SIG-M5 treated with dmso at 0.1 percent for 504 hours (cell line): Measurements from ENCODE around the gene ADPRH.
A peak's percentile ranks its signal among the peaks of the same experiment; 100 is the strongest.
"Not testable (repeated sequence)": the region's sequence is repeated elsewhere in the genome, so short reads cannot be mapped to it uniquely, and the experiment has no call there.

Source experiments
- DNase-seq: peaks from one replicate; lab custom pipeline; 2025; ENCODE audit not compliant: unreplicated experiment; lab: John Stamatoyannopoulos, UW

ADPRH gene

GRCh38 chr3:119559441-119559963 is 19.8 kb upstream of the ADPRH start, which contains the start of gene CD80:
Gene CD80, minus strand, starts transcription at chr3:119559614. Its CDS starts 1,886 bp downstream, at chr3:119557728.
- peak; percentile 87 for DNase-seq

DNA sequence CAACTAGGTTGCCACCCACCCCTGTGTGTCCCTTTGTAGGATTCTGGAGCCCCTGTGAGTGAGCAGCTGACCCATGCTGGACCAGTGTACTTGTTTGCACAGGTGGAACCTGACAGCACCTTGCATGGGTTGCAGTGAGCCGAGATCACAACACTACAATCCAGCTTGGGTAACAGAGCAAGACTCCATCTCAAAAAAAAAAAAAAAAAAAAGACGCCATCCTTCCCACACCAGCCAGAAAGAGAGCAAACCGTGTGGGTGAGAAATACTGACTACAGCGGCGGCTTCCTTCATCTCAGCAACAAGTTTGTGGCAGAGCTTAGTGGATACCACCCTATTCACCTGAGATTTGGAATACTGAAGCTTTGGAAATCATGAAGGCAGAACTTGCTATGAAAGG is 19.1 kb upstream of the ADPRH start:
- no peak for DNase-seq

GRCh38 chr3:119562307-119562961 is 16.9 kb upstream of the ADPRH start:
- peak; percentile 81 for DNase-seq

DNA sequence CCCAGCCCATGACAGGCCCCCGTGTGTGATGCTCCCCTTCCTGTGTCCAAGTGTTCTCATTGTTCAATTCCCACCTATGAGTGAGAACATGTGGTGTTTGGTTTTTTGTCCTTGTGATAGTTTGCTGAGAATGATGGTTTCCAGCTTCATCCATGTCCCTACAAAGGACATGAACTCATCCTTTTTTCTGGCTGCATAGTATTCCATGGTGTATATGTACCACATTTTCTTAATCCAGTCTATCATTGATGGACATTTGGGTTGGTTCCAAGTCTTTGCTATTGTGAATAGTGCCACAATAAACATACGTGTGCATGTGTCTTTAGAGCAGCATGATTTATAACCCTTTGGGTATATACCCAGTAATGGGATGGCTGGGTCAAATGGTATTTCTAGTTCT is 16.0 kb upstream of the ADPRH start:
- not testable (repeated sequence) for DNase-seq

DNA sequence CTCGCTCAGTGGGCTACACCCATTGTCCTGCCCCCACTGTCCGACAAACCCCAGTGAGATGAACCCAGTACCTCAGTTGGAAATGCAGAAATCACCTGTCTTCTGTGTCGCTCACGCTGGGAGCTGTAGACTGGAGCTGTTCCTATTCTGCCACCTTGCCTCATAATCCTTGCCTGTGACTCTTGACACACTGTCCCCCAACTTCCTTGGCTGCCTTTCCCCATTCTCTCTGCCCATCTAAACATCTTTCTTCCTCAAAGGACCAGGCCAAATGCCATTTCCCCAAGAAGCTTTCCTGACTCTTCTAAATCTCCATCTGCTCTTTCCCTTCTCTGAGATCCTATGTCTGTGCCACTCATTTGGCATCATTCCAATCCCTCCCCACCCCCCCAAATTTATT is 10.1 kb upstream of the ADPRH start:
- no peak for DNase-seq

- peak; percentile 82 for DNase-seq
Measured at GRCh38 chr3:119570229-119570628, 9.1 kb upstream of the ADPRH start.

DNA sequence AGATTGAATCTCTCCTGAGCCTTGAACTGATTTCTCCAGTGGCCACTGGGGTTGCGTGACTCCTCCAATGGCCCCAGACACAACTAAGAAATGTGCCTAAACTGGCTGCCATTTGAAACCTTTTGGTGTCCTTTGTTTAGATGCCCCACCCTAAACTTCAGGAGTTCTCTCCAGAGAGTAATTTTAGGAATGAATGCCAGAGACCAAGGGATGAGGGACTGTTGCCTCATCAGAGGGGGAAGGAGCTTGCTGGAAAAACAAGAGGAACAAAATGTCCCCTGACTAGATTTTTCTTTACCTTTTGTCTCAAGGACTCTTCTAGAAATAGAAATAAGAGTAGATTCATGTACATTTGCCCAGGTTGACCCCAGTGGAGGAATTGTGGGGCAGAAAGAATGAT is 8.1 kb upstream of the ADPRH start:
- no peak for DNase-seq

GRCh38 chr3:119571688-119572087 is 7.6 kb upstream of the ADPRH start:
- DNase-seq: no peak

DNA sequence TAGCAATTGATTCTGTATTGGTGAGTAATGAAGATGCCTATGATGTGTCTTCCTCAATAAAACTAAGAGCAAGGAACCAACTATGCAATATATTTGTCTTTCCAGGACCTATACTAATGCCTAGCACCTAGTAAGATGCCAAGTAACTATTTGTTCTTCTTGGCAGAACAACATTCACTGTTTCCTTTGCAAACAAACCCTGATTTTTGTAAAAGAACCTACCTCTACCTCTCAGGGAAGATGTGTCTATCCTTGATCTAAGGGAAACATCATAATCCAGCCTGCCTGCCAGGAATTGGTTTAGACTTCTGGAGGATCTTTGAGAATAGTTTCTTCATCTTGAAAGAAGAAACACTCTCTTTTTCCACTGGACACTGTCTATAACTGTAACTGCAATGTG is 3.8 kb upstream of the ADPRH start:
- no peak for DNase-seq

GRCh38 chr3:119580067-119580760 is 922 bp downstream of the ADPRH start:
- no peak for DNase-seq

GRCh38 chr3:119582178-119582577 is 2.9 kb downstream of the ADPRH start:
- DNase-seq: no peak

GRCh38 chr3:119585208-119585607 is 5.9 kb downstream of the ADPRH start:
- no peak for DNase-seq

- DNase-seq: no peak
Measured at GRCh38 chr3:119585856-119586570, 6.7 kb downstream of the ADPRH start.

- no peak for DNase-seq
Measured at GRCh38 chr3:119586733-119587172, 7.5 kb downstream of the ADPRH start.

DNA sequence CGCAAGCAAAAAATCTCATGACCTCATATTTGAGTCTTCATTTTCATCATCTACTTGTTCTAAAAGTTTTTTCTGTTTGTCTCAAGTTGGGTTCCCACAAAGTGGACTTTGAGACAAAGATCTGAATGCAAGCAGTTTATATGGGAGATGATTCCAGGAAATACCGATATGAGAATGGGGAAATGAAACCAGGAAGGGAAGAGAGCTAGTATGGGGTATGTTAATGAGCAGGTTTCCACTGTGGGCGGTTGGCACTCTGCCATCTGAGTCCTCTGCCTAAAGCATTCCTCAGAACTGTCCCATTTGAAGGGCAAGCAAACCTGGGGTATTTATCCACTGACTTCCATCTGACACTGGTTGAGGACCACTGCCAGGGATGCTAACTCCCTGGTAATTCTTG is 8.8 kb downstream of the ADPRH start:
- peak; percentile 61 for DNase-seq

- no peak for DNase-seq
Measured at GRCh38 chr3:119589102-119589773, 9.9 kb downstream of the ADPRH start.

DNA sequence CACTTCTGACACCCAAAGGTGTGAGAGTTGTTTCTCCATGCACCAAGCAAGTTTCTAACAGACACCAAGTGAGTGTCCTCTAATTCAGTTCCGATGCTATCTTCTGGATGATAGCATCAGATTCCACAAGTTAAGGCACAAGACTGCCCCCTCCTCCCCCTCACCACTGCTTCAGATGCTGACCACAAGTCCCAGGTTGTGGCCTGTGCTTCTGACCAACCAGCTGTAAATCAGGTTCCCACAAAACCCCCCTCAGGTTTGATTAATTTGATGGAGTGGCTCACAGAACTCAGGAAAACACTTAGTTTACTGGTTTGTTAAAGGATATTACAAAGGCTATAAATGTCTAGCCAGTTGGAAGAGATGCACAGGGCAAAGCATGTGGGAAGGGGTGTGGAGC is 11.4 kb downstream of the ADPRH start:
- DNase-seq: no peak

- no peak for DNase-seq
Measured at GRCh38 chr3:119592861-119593260, 13.6 kb downstream of the ADPRH start.

DNA sequence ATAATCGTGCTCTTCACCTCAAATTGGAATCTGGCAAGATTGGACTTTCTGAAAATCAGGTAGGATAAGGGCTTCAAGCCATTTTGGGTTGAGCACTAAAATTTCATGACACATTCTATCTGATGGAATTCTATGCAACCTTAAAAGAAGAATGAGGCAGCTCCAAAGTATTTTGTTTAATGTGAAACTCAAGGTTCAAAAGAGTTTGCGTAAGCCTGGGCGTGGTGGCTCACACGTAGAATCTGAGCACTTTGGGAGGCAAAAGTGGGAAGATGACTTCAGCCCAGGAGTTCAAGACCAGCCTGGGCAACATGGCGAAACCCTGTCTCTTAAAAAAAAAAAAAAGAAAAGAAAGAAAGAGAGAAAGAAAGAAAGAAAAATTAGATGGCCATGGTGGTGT is 14.8 kb downstream of the ADPRH start:
- no peak for DNase-seq

GRCh38 chr3:119594929-119595328 is 15.6 kb downstream of the ADPRH start:
- DNase-seq: not testable (repeated sequence)

DNA sequence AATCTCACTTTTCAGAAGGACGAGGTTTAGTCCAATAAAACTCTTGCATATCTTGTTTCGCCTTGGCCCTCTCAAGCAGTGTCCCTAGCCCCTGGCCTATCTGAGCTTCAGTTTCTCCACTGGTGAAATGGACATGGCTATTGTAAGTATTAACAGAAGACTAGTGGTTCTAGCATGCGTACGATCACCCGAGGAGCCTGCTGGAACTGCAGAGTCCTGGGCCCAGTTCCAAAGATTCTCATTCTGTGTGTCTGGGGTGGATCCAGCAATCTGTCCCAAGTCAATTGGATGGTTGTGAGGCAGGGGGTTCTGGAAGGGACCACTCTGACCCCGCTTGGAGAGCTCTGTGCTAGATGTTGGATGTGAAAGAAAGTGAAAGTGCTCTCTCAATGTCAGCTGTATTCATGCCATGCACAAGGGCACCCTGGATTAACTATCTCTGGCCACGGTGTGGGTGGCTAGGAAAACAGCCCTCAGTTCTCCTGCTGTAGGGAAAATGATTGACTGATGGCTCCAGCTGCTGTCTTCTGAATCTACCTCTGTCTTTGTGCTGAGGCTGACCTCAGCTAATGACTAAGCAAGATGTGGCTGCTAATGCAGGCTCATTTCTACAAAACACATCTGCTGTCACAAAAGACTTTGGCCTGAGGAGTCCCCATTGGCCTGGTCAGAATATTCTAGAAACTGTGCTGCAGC is 16.5 kb downstream of the ADPRH start:
- DNase-seq: no peak
